GM12801 (cell line): Measurements from ENCODE around the gene MYT1.

Experiments used
- TF ChIP-seq, protein P1 (sequence below): IDR thresholded peaks from one replicate; pipeline ENCODE4 v1.5.1; 2011; ENCODE audit warnings: control low read depth; ENCODE audit not compliant: insufficient read length; ENCODE audit errors: extremely low read depth

The MYT1 gene

GRCh38 chr20:64268174-64268573 is 103.9 kb downstream of the MYT1 start:
- TF ChIP-seq, protein P1, sequence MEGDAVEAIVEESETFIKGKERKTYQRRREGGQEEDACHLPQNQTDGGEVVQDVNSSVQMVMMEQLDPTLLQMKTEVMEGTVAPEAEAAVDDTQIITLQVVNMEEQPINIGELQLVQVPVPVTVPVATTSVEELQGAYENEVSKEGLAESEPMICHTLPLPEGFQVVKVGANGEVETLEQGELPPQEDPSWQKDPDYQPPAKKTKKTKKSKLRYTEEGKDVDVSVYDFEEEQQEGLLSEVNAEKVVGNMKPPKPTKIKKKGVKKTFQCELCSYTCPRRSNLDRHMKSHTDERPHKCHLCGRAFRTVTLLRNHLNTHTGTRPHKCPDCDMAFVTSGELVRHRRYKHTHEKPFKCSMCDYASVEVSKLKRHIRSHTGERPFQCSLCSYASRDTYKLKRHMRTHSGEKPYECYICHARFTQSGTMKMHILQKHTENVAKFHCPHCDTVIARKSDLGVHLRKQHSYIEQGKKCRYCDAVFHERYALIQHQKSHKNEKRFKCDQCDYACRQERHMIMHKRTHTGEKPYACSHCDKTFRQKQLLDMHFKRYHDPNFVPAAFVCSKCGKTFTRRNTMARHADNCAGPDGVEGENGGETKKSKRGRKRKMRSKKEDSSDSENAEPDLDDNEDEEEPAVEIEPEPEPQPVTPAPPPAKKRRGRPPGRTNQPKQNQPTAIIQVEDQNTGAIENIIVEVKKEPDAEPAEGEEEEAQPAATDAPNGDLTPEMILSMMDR, result no peak

GRCh38 chr20:64269604-64270411 is 105.6 kb downstream of the MYT1 start:
- TF ChIP-seq, protein P1, result no peak

DNA sequence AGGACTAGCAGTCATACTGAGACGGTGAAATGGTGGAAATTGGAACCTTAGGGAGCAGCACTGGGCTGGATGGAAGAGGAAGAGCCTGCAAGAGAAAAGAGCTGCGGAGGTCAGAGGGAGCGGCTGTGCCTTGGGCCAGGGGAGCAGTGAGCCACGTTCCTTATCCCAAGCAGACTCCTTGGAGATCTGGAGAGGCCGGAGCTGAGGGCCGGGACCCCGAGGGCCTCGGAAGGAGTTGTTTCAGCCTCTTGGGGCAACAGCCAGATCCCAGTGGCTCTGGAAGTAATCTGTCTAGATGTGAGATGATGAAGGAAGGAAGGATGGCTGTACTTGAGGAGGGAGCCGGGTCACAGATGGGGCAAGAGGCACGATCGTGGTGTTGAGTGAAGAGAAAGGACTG is 107.4 kb downstream of the MYT1 start:
- TF ChIP-seq, protein P1, result no peak

GRCh38 chr20:64273109-64273508 is 108.9 kb downstream of the MYT1 start:
- TF ChIP-seq, protein P1, result no peak

DNA sequence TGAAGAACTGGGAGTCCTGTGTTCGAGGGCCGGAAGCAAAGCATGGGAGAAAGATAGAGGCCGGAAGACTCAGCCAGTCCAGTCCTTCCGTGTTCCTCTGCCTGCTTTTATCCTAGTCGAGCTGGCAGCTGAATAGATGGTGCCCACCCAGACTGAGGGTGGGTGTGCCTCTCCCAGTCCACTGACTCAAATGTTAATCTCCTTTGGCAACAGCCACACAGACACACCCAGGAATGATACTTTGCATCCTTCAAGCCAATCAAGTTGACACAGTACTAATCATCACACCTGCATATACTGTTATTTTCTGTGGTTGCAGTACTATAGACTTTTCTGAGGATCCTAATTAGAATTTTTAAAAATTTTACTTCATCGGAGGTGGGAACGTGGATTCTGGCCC is 112.6 kb downstream of the MYT1 start:
- TF ChIP-seq, protein P1, result no peak

- TF ChIP-seq, protein P1, result no peak
These were observed 113.5 kb downstream of the MYT1 start for GRCh38 chr20:64277571-64278316.

GRCh38 chr20:64278317-64278681 is 114.0 kb downstream of the MYT1 start:
- TF ChIP-seq, protein P1, result no peak
